Uterus (tissue), 2 donors: Measurements from ENCODE around the gene ABCC4.

Source experiments
- CTCF ChIP-seq, 4 experiments: fragments of 200-600 bp in 2 of 4; fragments of 450-650 bp in 2 of 4; sonication (generic) in 2 of 4; IDR thresholded peaks; one replicate each; pipeline ENCODE4 v1.5.1; 2016 to 2019; ENCODE audit warnings: antibody characterized with exemption in 4 of 4, mild to moderate bottlenecking in 2 of 4, moderate library complexity in 1 of 4
- POLR2A ChIP-seq, 2 donors: fragments of 450-650 bp; IDR thresholded peaks; one replicate each; pipeline ENCODE4 v1.6.1; 2016; ENCODE audit warnings: antibody characterized with exemption in 2 of 2, mild to moderate bottlenecking in 1 of 2, moderate library complexity in 1 of 2

- TF ChIP-seq CTCF (IDR thresholded peaks at IDR 0.05) = no peak
- no peak for TF ChIP-seq POLR2A (IDR thresholded peaks at IDR 0.05)
These were observed 95.1 kb downstream of the ABCC4 start for GRCh38 chr13:95206116-95206515.
